ENCODE data around the gene MOCS3.

MOCS3 gene

DNA sequence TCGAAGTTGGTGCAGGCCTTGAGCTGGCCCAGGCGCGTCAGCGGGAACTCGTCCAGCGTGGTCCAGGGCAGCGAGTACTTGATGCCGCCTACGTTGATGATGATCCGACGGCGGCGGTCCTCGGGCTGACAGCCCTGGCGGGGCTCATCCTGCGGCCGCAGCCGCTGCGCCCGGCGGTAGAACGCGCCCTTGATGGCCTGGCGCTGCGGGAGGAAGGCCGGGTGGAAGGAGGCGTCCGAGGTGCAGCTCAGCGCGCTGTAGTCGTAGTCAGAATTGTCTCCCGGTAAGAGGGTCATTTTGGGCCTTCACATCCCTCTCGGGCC lies 51.4 kb downstream of the MOCS3 start:
- TF ChIP-seq TAF1 (IDR thresholded peaks at IDR 0.05; ENCODE audit: borderline replicate concordance, insufficient read depth, low read length) (no peak), SIN3A (IDR thresholded peaks at IDR 0.05; ENCODE audit: borderline replicate concordance, insufficient read depth, low read length) (no peak), FOXP2 (optimal IDR thresholded peaks at IDR 0.05; ENCODE audit: borderline replicate concordance, extremely low read depth, extremely low read length, insufficient read depth) (no peak), POLR2AphosphoS5 (IDR thresholded peaks at IDR 0.05; ENCODE audit: low read depth, low read length) (no peak)
- TF ChIP-seq, protein P1, sequence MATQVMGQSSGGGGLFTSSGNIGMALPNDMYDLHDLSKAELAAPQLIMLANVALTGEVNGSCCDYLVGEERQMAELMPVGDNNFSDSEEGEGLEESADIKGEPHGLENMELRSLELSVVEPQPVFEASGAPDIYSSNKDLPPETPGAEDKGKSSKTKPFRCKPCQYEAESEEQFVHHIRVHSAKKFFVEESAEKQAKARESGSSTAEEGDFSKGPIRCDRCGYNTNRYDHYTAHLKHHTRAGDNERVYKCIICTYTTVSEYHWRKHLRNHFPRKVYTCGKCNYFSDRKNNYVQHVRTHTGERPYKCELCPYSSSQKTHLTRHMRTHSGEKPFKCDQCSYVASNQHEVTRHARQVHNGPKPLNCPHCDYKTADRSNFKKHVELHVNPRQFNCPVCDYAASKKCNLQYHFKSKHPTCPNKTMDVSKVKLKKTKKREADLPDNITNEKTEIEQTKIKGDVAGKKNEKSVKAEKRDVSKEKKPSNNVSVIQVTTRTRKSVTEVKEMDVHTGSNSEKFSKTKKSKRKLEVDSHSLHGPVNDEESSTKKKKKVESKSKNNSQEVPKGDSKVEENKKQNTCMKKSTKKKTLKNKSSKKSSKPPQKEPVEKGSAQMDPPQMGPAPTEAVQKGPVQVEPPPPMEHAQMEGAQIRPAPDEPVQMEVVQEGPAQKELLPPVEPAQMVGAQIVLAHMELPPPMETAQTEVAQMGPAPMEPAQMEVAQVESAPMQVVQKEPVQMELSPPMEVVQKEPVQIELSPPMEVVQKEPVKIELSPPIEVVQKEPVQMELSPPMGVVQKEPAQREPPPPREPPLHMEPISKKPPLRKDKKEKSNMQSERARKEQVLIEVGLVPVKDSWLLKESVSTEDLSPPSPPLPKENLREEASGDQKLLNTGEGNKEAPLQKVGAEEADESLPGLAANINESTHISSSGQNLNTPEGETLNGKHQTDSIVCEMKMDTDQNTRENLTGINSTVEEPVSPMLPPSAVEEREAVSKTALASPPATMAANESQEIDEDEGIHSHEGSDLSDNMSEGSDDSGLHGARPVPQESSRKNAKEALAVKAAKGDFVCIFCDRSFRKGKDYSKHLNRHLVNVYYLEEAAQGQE (IDR thresholded peaks at IDR 0.05; ENCODE audit: insufficient read depth in 1 of 2, low read depth in 2 of 2, low read length in 2 of 2), result no peak

- TF ChIP-seq, protein P1 (IDR thresholded peaks at IDR 0.05; ENCODE audit: insufficient read depth in 1 of 2, low read depth in 2 of 2, low read length in 2 of 2), result no peak
- TF ChIP-seq FOXP2 (optimal IDR thresholded peaks at IDR 0.05; ENCODE audit: borderline replicate concordance, extremely low read depth, extremely low read length, insufficient read depth) (no peak), TAF1 (IDR thresholded peaks at IDR 0.05; ENCODE audit: borderline replicate concordance, insufficient read depth, low read length) (no peak), POLR2AphosphoS5 (IDR thresholded peaks at IDR 0.05; ENCODE audit: low read depth, low read length) (no peak), SIN3A (IDR thresholded peaks at IDR 0.05; ENCODE audit: borderline replicate concordance, insufficient read depth, low read length) (no peak)
Measured at GRCh38 chr20:51010932-51011331, 52.3 kb downstream of the MOCS3 start.

GRCh38 chr20:51011479-51011878 lies 52.9 kb downstream of the MOCS3 start:
- TF ChIP-seq SIN3A (IDR thresholded peaks at IDR 0.05; ENCODE audit: borderline replicate concordance, insufficient read depth, low read length) (no peak), TAF1 (IDR thresholded peaks at IDR 0.05; ENCODE audit: borderline replicate concordance, insufficient read depth, low read length) (no peak), FOXP2 (optimal IDR thresholded peaks at IDR 0.05; ENCODE audit: borderline replicate concordance, extremely low read depth, extremely low read length, insufficient read depth) (no peak), POLR2AphosphoS5 (IDR thresholded peaks at IDR 0.05; ENCODE audit: low read depth, low read length) (no peak)
- TF ChIP-seq, protein P1 (IDR thresholded peaks at IDR 0.05; ENCODE audit: insufficient read depth in 1 of 2, low read depth in 2 of 2, low read length in 2 of 2), result no peak

DNA sequence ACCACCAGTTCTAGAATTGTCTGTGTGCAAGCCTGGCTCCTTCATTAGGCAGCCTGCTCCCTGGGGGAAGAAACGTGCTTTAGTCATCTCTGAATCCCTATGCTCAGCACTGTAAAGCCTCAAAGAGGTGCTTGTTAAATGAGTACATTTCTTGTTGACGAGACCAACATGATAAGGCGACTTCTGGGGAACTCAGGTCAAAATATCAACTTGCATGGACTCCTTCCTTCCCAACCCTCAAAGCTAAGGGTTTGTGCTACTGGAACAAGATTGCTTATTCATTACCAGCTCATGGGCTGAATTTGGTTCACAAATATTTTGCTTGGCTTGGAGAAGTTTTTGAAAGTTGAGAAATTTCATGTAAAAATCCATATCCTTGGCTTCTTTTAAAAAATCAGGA lies 53.7 kb downstream of the MOCS3 start:
- TF ChIP-seq, protein P1 (IDR thresholded peaks at IDR 0.05; ENCODE audit: insufficient read depth in 1 of 2, low read depth in 2 of 2, low read length in 2 of 2), result no peak
- TF ChIP-seq TAF1 (IDR thresholded peaks at IDR 0.05; ENCODE audit: borderline replicate concordance, insufficient read depth, low read length) (no peak), SIN3A (IDR thresholded peaks at IDR 0.05; ENCODE audit: borderline replicate concordance, insufficient read depth, low read length) (no peak), FOXP2 (optimal IDR thresholded peaks at IDR 0.05; ENCODE audit: borderline replicate concordance, extremely low read depth, extremely low read length, insufficient read depth) (no peak), POLR2AphosphoS5 (IDR thresholded peaks at IDR 0.05; ENCODE audit: low read depth, low read length) (no peak)

Data from PFSK-1 (cell line).